HCT116 (cell line): ENCODE data around the gene VPS25. TPM values are rescaled to one million over a fixed set of nuclear protein-coding genes. Genes with fewer than 3 reads are reported as not detected.

ENCODE experiments used
- ATAC-seq: fragments of 200-7000 bp; cut with Tn5 transposase; 2 replicates; pipeline ENCODE4 v1.9.1; 2020; ENCODE audit warnings: mild to moderate bottlenecking, moderate library complexity
- BruUV-seq: library from RNA; stranded (reverse); fragments of 400-500 nt; replicated peaks from 2 replicates; lab custom pipeline; 2021; lab: Mats Ljungman, UMichigan
- CTCF ChIA-PET: fragments of 300-600 bp; sonication (Branson Sonifier 250); formaldehyde crosslinking; loops from one replicate; lab custom pipeline; 2021; ENCODE audit warnings: antibody characterized with exemption; lab: Charles Lee
- POLR2A ChIA-PET: fragments of 300-600, 350-600 bp; sonication (Branson Sonifier 250); formaldehyde crosslinking; loops from one replicate; lab custom pipeline; 2021; ENCODE audit warnings: antibody characterized with exemption; lab: Charles Lee
- RAD21 ChIA-PET, 2 experiments: fragments of 300-600 bp; sonication (Branson Sonifier 250); formaldehyde crosslinking; loops; one replicate each; lab custom pipeline; 2023; ENCODE audit warnings: low total read pairs in 2 of 2; ENCODE audit not compliant: uncharacterized antibody in 2 of 2, unreplicated experiment in 2 of 2, low non-redundant PET in 1 of 2; lab: Charles Lee
- DNase-seq: peaks from one replicate; pipeline ENCODE4 v3.0.0-alpha.2; 2010; ENCODE audit warnings: low read depth, low spot score
- H2AFZ ChIP-seq: fragments of 200-600 bp; shearing (Covaris generic), sonication (generic); 2 replicates; pipeline ENCODE4 v1.6.1; 2017; ENCODE audit warnings: low read depth, mixed run types, mixed read lengths, antibody characterized with exemption, low read length; ENCODE audit not compliant: poor library complexity, severe bottlenecking
- H3K27ac ChIP-seq: 2 replicates; pipeline ENCODE4 v1.5.1; 2012; ENCODE audit warnings: low read depth, low read length
- H3K27me3 ChIP-seq: fragments of 200-600 bp; sonication (generic); 2 replicates; pipeline ENCODE4 v1.6.1; 2016; ENCODE audit warnings: mixed run types, low read length, mixed read lengths; ENCODE audit not compliant: insufficient read depth
- H3K36me3 ChIP-seq, 2 experiments: fragments of 200-500 bp in 1 of 2; fragments of 200-600 bp in 1 of 2; sonication (Bioruptor generic) in 1 of 2; sonication (generic) in 1 of 2; 2 replicates each; pipeline versions ENCODE4 v1.5.1 to v1.6.1; 2014 to 2016; ENCODE audit warnings: low read length in 2 of 2, inconsistent platforms in 1 of 2, mixed read lengths in 1 of 2, mixed run types in 1 of 2; ENCODE audit not compliant: insufficient read depth in 2 of 2, control insufficient read depth in 1 of 2
- H3K4me1 ChIP-seq, 2 experiments: fragments of 200-600 bp in 1 of 2; sonication (generic) in 1 of 2; 2 replicates each; pipeline versions ENCODE4 v1.5.1 to v1.6.1; 2012 to 2017; ENCODE audit warnings: low read length in 2 of 2, inconsistent platforms in 1 of 2, mild to moderate bottlenecking in 1 of 2, mixed read lengths in 1 of 2, mixed run types in 1 of 2, moderate library complexity in 1 of 2; ENCODE audit not compliant: insufficient read depth in 2 of 2, control insufficient read depth in 1 of 2
- H3K4me2 ChIP-seq: fragments of 200-600 bp; sonication (generic); 2 replicates; pipeline ENCODE4 v1.6.1; 2017; ENCODE audit warnings: mixed run types, low read length, mixed read lengths
- H3K4me3 ChIP-seq, 2 experiments: fragments of 200-600 bp in 1 of 2; sonication (generic) in 1 of 2; replicated peaks in 1 of 2; 2 replicates each; pipeline ENCODE4 v1.5.1; 2011 to 2016; ENCODE audit warnings: low read length in 2 of 2, control low read depth in 1 of 2, low read depth in 1 of 2, mild to moderate bottlenecking in 1 of 2, mixed read lengths in 1 of 2, mixed run types in 1 of 2
- H3K79me2 ChIP-seq: fragments of 200-600 bp; sonication (generic); 2 replicates; pipeline ENCODE4 v1.6.1; 2017; ENCODE audit warnings: mild to moderate bottlenecking, mixed run types, low read length, moderate library complexity, mixed read lengths; ENCODE audit not compliant: insufficient read depth
- H3K9ac ChIP-seq: fragments of 200-600 bp; sonication (generic); 2 replicates; pipeline ENCODE4 v1.6.1; 2016; ENCODE audit warnings: low read length, mixed read lengths
- H3K9me2 ChIP-seq: fragments of 200-600 bp; sonication (generic), shearing (Covaris generic); 2 replicates; pipeline ENCODE4 v1.6.1; 2017; ENCODE audit warnings: mixed run types, mild to moderate bottlenecking, moderate library complexity; ENCODE audit not compliant: insufficient read depth
- H3K9me3 ChIP-seq, 2 experiments: fragments of 200-500 bp in 1 of 2; fragments of 200-600 bp in 1 of 2; sonication (Bioruptor generic) in 1 of 2; sonication (generic) in 1 of 2; 2 replicates each; pipeline ENCODE4 v1.6.1; 2014 to 2017; ENCODE audit warnings: low read length in 2 of 2, mixed read lengths in 2 of 2, inconsistent platforms in 1 of 2, low read depth in 1 of 2, mild to moderate bottlenecking in 1 of 2, mixed run types in 1 of 2, moderate library complexity in 1 of 2; ENCODE audit not compliant: control insufficient read depth in 1 of 2, insufficient read depth in 1 of 2
- H4K20me1 ChIP-seq: fragments of 200-600 bp; sonication (generic), shearing (Covaris generic); 2 replicates; pipeline ENCODE4 v1.6.1; 2017; ENCODE audit warnings: mixed run types, mild to moderate bottlenecking, moderate library complexity; ENCODE audit not compliant: insufficient read depth
- FOSL1 ChIP-seq: IDR thresholded peaks from 2 replicates; pipeline ENCODE4 v1.6.1; 2012; ENCODE audit warnings: low read depth
- SIN3A ChIP-seq: IDR thresholded peaks from 2 replicates; pipeline ENCODE4 v1.6.1; 2012; ENCODE audit warnings: low read depth
- TCF7L2 ChIP-seq: IDR thresholded peaks from 2 replicates; pipeline ENCODE4 v1.7.0; 2011; ENCODE audit warnings: borderline replicate concordance, inconsistent platforms; ENCODE audit not compliant: insufficient read depth, insufficient read length; ENCODE audit errors: extremely low read depth
- intact Hi-C: fragments of 100-400 bp; cut with micrococcal nuclease; formaldehyde crosslinking; loops from 2 replicates; pipeline ENCODE4 v1.10.0; 2022
- total RNA-seq: library from RNA; stranded (reverse); gene quantifications from one replicate; pipeline ENCODE4 v1.2.1, GENCODE V29; 2021; ENCODE audit not compliant: unreplicated experiment
- TF ChIP-seq, protein P1 (sequence below), 3 experiments: fragments of 200-600 bp in 1 of 3; sonication (generic) in 1 of 3; IDR thresholded peaks in 2 of 3; conservative IDR thresholded peaks in 1 of 3; 2 replicates each; pipeline ENCODE4 v1.5.1; 2012 to 2017; ENCODE audit warnings: low read depth in 2 of 3, low read length in 2 of 3, antibody characterized with exemption in 1 of 3, borderline replicate concordance in 1 of 3, control low read depth in 1 of 3, mild to moderate bottlenecking in 1 of 3, mixed read lengths in 1 of 3, mixed run types in 1 of 3, moderate library complexity in 1 of 3; ENCODE audit not compliant: insufficient read depth in 1 of 3

Gene VPS25
- total RNA-seq, 1 experiment from 2014 or later: 57.0 TPM

DNA sequence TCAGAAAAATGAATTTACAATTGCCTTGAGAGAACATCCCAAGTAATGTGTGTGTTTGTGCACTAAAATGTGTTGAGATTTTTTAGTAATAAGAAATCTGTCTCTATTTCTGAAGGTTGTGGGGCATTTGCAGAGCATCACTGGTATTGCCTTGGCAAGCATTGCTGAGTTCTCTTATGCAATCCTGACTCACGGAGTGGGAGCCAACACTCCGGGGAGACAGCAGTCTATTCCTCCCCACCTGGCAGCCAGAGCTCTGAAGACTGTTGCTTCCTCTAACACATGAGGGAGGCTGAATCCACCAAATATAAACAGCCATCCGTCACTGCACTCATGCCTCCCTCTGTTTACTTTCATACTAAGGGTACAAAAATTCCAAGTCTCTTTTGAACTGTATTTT, 36.0 kb downstream of the VPS25 start (continued):
- TF ChIP-seq SIN3A: no peak
- TF ChIP-seq, all 23 proteins: peak for 0

DNA sequence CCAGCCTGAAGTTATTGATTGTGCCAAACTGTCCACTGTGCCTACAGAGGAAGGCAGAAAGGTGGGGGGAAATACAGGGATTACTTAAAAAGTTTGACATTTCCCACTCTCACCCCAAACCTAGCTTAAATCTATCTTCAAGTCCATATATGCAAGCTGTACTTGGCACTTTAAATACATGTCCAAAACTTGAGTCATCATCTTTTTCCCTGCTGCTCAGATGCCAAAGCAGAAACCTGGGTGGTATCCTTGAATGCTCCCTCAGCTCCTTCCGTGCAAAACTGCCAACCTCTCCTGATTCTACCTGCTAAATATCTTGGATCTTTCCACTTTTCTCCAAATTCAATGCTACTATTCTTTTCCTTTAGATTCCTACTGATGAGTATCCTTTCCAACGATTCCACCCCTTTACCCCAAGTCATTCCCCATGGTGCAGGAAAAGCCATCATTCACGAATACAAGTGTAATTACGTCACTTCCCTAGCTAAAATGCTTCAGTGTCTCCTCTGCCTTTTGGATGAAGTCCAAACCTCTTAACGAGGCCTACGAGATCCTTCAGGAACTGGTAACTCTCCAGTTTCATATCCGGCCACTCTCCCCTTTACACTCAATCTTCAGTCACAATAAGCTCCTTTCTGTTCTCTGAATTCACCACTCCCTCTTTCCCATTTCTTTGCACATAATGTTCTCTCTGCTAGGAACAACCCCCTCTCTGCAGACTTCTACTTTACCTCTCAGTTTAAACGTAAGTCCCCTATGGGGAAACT, 41.6 kb downstream of the VPS25 start:
- H3K9me2 ChIP-seq: no peaks in the 10 kb centered on the region
- peaks cover 53 to 55% of the 10 kb centered on the region in 2 experiments for H3K36me3 ChIP-seq
- ATAC-seq (no peak), DNase-seq (no peak)
- no peaks in the 10 kb centered on the region for H3K4me1 ChIP-seq
- CTCF ChIA-PET: interaction anchor here (1.0 kb wide), 1 partner anchor 9 kb away, joined by 3 read pairs; the partner anchor contains the start of gene BECN1
- H3K27ac ChIP-seq: no peak overlapping the region
- POLR2A ChIA-PET: interaction anchor here (1.7 kb wide), 1 partner anchor 9 kb away, joined by 5 read pairs; the partner anchor contains the start of gene BECN1
- H3K9me3 ChIP-seq: no peaks in the 10 kb centered on the region
- intact Hi-C loops: no loop called here
- RAD21 ChIA-PET: no interaction called here
- H3K9ac ChIP-seq: no peak overlapping the region
- H4K20me1 ChIP-seq: no peaks in the 10 kb centered on the region
- TF ChIP-seq, protein P1, sequence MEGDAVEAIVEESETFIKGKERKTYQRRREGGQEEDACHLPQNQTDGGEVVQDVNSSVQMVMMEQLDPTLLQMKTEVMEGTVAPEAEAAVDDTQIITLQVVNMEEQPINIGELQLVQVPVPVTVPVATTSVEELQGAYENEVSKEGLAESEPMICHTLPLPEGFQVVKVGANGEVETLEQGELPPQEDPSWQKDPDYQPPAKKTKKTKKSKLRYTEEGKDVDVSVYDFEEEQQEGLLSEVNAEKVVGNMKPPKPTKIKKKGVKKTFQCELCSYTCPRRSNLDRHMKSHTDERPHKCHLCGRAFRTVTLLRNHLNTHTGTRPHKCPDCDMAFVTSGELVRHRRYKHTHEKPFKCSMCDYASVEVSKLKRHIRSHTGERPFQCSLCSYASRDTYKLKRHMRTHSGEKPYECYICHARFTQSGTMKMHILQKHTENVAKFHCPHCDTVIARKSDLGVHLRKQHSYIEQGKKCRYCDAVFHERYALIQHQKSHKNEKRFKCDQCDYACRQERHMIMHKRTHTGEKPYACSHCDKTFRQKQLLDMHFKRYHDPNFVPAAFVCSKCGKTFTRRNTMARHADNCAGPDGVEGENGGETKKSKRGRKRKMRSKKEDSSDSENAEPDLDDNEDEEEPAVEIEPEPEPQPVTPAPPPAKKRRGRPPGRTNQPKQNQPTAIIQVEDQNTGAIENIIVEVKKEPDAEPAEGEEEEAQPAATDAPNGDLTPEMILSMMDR (IDR thresholded peaks at IDR 0.05 in 2 of 3, conservative IDR thresholded peaks at IDR 0.05 in 1 of 3; ENCODE audit: borderline replicate concordance in 1 of 3, insufficient read depth in 1 of 3, low read depth in 2 of 3, low read length in 2 of 3): no peak
- no peak for TF ChIP-seq TCF7L2
- no peak for TF ChIP-seq FOSL1
- no peaks in the 10 kb centered on the region for H3K79me2 ChIP-seq
- H2AFZ ChIP-seq: no peak overlapping the region
- no peaks in the 10 kb centered on the region for H3K27me3 ChIP-seq
- no TSS peak for BruUV-seq
- H3K4me3 ChIP-seq: no peak overlapping the region
- no peak overlapping the region for H3K4me2 ChIP-seq
